ENCODE measurements around the gene GCNA.
"Not testable (repeated sequence)": the region's sequence is repeated elsewhere in the genome, so short reads cannot be mapped to it uniquely, and the experiment has no call there.

Gene GCNA

DNA sequence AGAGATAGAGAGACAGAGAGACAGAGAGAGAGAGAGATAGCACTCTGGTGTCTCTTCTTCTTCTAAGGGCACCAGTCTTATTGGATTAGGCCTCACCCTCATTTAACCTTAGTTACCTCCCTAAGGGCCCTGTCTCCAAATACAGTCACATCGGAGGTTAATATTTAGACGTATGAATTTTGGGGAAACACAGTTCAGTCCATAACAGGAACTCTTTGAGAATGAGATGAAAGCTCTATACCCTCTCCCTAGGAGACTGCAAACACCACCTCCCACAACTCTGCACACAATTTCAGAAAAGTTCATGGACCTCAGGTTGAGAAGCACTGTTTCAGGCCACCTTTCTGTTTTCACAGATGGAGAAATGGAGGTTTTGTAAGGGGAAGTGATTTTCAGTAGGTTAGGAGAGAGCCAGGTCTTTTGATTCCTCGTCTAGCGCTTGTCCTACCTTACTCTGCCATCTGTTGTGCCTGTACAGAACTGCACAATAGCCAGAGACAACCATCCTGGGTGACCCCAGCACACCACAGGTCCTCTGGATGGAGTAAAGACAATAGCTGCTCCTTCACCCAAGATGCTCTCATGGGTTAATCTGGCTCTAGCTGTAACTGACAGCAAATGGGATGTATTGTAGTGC is 72.2 kb downstream of the GCNA start:
- DNase-seq = no peak

DNA sequence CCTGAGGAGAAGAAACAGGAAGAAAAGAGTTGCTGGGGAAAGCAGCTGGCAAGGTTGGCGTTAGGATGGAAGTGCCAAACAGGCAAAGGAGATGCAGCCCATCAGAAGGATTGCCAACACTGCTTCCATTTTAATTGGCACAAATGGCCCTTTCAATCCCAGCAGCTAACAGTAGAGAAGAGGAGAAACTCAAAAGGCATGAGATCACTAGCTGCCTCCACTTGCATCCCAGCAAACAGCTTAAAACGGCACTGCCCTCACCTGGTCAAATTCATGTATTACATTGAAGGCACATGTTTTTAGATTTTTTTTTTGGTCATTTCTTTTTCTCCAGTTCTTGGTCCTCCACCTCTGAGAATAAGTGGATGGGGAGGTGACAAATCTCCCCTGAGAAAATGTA is 74.2 kb downstream of the GCNA start:
- no peak for DNase-seq

DNA sequence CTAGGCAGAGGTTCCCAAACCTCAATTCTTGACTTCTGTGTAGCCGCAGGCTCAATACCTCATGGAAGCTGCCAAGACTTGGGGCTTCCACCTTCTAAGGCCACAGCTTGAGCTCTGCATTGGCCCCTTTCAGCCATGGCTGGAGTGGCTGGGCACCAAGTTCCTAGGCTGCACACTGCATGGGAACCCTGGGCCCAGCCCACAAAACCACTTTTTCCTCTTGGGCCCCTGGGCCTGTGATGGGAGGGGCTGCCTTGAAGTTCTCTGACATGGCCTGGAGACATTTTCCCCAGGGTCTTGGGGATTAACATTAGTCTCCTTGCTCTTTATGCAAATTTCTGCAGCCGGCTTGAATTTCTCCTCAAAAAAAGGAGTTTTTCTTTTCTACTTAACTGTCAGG is 75.1 kb downstream of the GCNA start:
- DNase-seq = no peak

- no peak for DNase-seq
Measured at GRCh38 chrX:71657267-71657666, 79.0 kb downstream of the GCNA start.

DNA sequence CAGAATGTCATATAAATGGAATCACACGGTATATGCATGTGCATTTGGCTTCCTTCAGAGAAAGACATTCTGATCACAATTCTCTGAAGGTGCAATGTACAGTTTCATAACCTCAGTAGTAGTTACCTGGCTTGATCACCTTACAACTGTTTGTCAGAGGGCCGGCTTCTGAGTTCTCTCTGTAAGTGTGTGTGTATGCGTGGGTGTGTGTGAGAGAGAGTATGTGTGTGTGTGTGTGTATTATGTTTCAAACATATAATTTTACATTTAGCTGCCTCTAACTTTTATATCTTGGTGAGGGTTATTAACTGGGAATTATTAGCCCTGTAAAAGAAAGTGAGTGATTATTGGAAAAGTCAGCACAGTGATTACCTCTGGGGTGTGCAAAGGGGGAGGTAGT is 81.1 kb downstream of the GCNA start:
- no peak for DNase-seq

GRCh38 chrX:71659959-71660358 is 81.7 kb downstream of the GCNA start:
- no peak for DNase-seq

DNA sequence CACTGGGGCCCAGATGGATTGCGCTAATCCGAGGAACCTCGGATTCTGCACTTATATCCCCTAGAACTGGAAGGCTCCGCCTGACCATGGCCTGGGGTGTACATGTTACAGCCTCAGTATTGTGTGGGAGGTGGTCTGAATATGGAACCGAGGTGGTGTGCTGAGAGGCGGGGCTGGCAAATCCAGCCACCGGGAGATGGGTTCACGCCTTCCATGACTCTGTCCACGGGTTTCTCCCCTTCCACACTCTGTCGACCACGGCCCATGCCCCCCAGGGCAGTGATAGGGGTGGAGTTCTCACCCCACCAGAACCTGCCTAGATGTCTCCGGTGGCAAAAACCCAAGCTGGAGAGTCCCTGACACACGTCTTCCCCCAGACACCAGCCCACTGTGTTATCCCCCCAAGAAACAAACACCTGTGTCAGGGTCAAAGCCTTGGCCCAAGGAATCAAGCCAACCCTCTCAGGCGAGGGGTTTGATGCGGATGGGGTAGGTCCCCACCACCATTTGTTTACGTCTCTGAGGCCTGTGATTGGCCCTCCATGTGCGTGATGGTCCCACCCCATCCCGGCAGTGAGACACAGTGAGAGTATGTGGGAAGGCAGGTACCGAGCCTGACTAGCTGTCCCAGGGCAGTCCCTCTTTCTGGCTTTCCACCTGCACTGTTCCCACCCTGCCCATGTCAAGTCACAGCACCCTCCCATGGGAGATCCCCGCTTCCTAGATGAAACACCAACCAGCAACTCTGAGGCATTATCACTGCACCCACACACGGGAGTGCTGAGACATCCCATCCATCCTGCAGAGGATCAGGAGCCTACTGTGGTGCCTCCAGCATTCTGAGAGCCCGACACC is 82.6 kb downstream of the GCNA start:
- DNase-seq = no peak

GRCh38 chrX:71661919-71662318 is 83.7 kb downstream of the GCNA start:
- DNase-seq = no peak

DNA sequence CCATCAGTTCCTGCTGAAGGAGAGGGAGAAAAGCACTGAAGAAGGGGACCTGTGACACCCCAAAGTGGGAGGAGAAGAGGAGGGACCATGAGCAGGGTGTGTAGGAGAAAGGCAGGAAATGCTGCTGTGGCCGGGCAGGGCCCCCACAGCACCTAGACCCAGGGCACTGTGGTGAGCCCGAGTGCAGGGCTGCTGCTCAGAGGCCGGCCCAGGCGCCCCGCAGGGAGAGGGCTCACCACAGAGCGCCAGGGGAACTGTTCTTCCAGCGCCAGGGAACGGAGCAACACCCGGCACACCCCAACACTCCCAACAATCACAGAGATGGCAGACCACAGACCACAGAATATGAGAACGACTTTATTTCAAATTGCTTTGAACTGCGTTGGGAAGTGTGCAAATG is 84.4 kb downstream of the GCNA start:
- not testable (repeated sequence) for DNase-seq

Measured in cortex of kidney (tissue), 1 donor.